Hepatocyte (in vitro differentiated cells): ENCODE data around the gene RALGPS2.

ENCODE experiments used
- EZH2 ChIP-seq: fragments of 200-600 bp; sonication (generic); IDR thresholded peaks from 2 replicates; pipeline ENCODE4 v1.6.1; 2016; ENCODE audit warnings: antibody characterized with exemption, mild to moderate bottlenecking, borderline replicate concordance
- EZH2phosphoT487 ChIP-seq: fragments of 200-600 bp; sonication (generic); IDR thresholded peaks from one replicate; pipeline ENCODE4 v1.6.1; 2018; ENCODE audit warnings: antibody characterized with exemption, mild to moderate bottlenecking, low read depth, moderate library complexity; ENCODE audit not compliant: unreplicated experiment, severe bottlenecking
- TF ChIP-seq, protein P1 (sequence below): fragments of 200-600 bp; sonication (generic); IDR thresholded peaks from 2 replicates; pipeline ENCODE4 v1.5.1; 2016; ENCODE audit warnings: antibody characterized with exemption, mild to moderate bottlenecking; ENCODE audit not compliant: poor library complexity

DNA sequence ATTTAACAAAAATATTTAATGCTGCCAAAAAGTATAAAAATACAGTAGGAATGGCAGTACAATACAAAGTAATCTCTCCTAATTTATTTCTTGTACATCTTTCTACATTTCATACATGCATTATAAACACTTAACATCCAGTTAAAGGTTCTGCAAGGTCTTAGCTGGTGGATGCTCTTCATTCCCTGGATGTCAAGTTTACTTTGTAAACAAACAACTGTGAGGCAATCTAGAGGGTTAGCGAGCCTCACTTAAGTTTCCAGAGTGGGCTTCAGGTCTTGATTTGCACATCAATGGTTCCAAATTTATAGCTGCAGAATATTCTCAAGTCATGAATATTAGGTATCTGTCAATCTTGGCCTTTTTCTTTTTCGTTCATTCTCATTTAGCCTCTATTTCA lies 21.3 kb downstream of the RALGPS2 start:
- TF ChIP-seq, protein P1, sequence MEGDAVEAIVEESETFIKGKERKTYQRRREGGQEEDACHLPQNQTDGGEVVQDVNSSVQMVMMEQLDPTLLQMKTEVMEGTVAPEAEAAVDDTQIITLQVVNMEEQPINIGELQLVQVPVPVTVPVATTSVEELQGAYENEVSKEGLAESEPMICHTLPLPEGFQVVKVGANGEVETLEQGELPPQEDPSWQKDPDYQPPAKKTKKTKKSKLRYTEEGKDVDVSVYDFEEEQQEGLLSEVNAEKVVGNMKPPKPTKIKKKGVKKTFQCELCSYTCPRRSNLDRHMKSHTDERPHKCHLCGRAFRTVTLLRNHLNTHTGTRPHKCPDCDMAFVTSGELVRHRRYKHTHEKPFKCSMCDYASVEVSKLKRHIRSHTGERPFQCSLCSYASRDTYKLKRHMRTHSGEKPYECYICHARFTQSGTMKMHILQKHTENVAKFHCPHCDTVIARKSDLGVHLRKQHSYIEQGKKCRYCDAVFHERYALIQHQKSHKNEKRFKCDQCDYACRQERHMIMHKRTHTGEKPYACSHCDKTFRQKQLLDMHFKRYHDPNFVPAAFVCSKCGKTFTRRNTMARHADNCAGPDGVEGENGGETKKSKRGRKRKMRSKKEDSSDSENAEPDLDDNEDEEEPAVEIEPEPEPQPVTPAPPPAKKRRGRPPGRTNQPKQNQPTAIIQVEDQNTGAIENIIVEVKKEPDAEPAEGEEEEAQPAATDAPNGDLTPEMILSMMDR = no peak
- TF ChIP-seq EZH2 = no peak
- no peak for TF ChIP-seq EZH2phosphoT487
